ENCODE data around the gene TNFAIP3.
A peak's percentile ranks its signal among the peaks of the same experiment; 100 is the strongest.
"Not testable (repeated sequence)": the region's sequence is repeated elsewhere in the genome, so short reads cannot be mapped to it uniquely, and the experiment has no call there.

The TNFAIP3 gene

GRCh38 chr6:137866914-137867684 is at the start of gene TNFAIP3:
Gene TNFAIP3 (plus strand): TSS chr6:137867259. CDS start chr6:137871228, 3,969 bp downstream.
- DNase-seq = peak; percentile 97

GRCh38 chr6:137818440-137818839 is 48.6 kb upstream of the TNFAIP3 start:
- no peak for DNase-seq

- DNase-seq = peak; percentile 84
Observed at GRCh38 chr6:137819740-137820139, 47.3 kb upstream of the TNFAIP3 start.

- DNase-seq = no peak
Observed at GRCh38 chr6:137820425-137820824, 46.6 kb upstream of the TNFAIP3 start.

GRCh38 chr6:137820952-137821351 is 46.1 kb upstream of the TNFAIP3 start:
- DNase-seq = no peak

GRCh38 chr6:137821491-137821890 is 45.6 kb upstream of the TNFAIP3 start:
- no peak for DNase-seq

- peak; percentile 96 for DNase-seq
Observed at GRCh38 chr6:137823826-137824555, 43.1 kb upstream of the TNFAIP3 start.

GRCh38 chr6:137824556-137824879 is 42.5 kb upstream of the TNFAIP3 start:
- no peak for DNase-seq

GRCh38 chr6:137824896-137825295 is 42.2 kb upstream of the TNFAIP3 start:
- no peak for DNase-seq

- no peak for DNase-seq
Observed at GRCh38 chr6:137827411-137827940, 39.6 kb upstream of the TNFAIP3 start.

- DNase-seq = peak; percentile 41
Observed at GRCh38 chr6:137827977-137828810, 38.9 kb upstream of the TNFAIP3 start.

- no peak for DNase-seq
Observed at GRCh38 chr6:137829641-137830083, 37.4 kb upstream of the TNFAIP3 start.

GRCh38 chr6:137830511-137830911 is 36.5 kb upstream of the TNFAIP3 start:
- DNase-seq = no peak

GRCh38 chr6:137832110-137832509 is 34.9 kb upstream of the TNFAIP3 start:
- no peak for DNase-seq

GRCh38 chr6:137834508-137834907 is 32.6 kb upstream of the TNFAIP3 start:
- DNase-seq = no peak

- no peak for DNase-seq
Observed at GRCh38 chr6:137836788-137837187, 30.3 kb upstream of the TNFAIP3 start.

- not testable (repeated sequence) for DNase-seq
Observed at GRCh38 chr6:137838090-137838489, 29.0 kb upstream of the TNFAIP3 start.

- DNase-seq = not testable (repeated sequence)
Observed at GRCh38 chr6:137838597-137838996, 28.5 kb upstream of the TNFAIP3 start.

GRCh38 chr6:137839076-137839475 is 28.0 kb upstream of the TNFAIP3 start:
- DNase-seq = no peak

GRCh38 chr6:137840252-137840651 is 26.8 kb upstream of the TNFAIP3 start:
- no peak for DNase-seq

- DNase-seq = no peak
Observed at GRCh38 chr6:137843211-137843610, 23.8 kb upstream of the TNFAIP3 start.

- not testable (repeated sequence) for DNase-seq
Observed at GRCh38 chr6:137844327-137844726, 22.7 kb upstream of the TNFAIP3 start.

GRCh38 chr6:137844773-137845172 is 22.3 kb upstream of the TNFAIP3 start:
- not testable (repeated sequence) for DNase-seq

All from CD4-positive, alpha-beta T cell treated with Interleukin-21 for 1 hour (primary cell).